ENCODE data around the gene EIF3B.
A peak's percentile ranks its signal among the peaks of the same experiment; 100 is the strongest.
"Not testable (repeated sequence)": the region's sequence is repeated elsewhere in the genome, so short reads cannot be mapped to it uniquely, and the experiment has no call there.

EIF3B gene

DNA sequence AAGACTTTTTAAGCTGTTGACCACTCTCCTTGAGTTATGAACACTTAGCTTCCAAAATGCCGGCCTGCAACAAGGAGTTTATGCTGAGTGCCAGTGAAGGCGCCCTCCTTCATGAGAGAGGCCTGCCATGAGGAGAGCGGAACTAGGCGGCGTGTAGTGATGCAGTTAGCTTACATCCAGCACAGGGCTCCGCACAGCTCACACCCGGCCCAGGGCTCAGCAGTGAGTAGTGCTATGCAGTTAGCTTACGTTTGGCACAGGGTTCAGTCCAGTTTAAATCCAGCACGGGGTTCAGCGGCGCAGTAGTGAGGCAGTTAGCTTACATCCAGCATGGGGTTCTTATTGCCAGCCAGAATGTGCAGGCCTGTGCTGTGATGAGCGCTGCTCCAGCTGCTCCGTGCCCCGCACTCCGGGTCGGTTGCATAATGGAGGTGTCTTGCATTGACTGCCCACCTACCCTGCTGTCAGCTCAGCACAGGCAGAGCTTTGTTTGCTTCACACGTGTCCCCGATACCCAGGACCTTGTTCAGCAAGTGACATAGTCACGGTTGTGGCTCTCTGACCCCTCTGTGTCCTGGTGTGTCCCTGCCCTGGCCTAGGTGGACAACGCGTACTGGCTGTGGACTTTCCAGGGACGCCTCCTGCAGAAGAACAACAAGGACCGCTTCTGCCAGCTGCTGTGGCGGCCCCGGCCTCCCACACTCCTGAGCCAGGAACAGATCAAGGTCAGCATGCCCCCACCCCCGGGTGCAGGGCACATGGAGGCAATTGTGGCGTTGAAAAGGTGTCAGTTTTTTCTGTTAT, 21.9 kb downstream of the EIF3B start:
- Histone ChIP-seq H3K36me3 (peaks cover 100% of the 10 kb centered on the region in 11 experiments), H3K9ac (no peak overlapping the region), H3K9me3 (replicated peaks in 1 of 11) (no peaks in the 10 kb centered on the region), H3K4me3 (no peak overlapping the region), H3K4me2 (no peak overlapping the region), H3K27ac (no peak overlapping the region), H3K27me3 (no peaks in the 10 kb centered on the region), H3K4me1 (peaks cover 0 to 12% (median 0%) of the 10 kb centered on the region in 10 experiments; a peak in 2 of 20 replicates), H4K20me1 (peaks cover 64 to 100% (median 100%) of the 10 kb centered on the region in 11 experiments)
- no peak for TF ChIP-seq Cebpa-rat (IDR thresholded peaks at IDR 0.05)

DNA sequence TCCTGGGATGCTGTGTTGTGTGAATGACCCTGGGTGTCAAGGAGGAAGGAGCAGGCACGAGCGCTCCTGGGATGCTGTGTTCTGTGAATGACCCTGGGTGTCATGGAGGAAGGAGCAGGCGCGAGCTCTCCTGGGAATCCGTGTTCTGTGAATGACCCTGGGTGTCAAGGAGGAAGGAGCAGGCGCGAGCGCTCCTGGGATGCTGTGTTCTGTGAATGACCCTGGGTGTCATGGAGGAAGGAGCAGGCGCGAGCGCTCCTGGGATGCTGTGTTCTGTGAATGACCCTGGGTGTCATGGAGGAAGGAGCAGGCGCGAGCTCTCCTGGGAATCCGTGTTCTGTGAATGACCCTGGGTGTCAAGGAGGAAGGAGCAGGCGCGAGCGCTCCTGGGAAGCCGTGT, 22.9 kb downstream of the EIF3B start:
- H3K4me1 ChIP-seq: peaks cover 0 to 20% (median under 1%) of the 10 kb centered on the region in 10 experiments; a peak in 7 of 20 replicates
- not testable (repeated sequence) for H3K4me2 ChIP-seq; H3K27me3 ChIP-seq; H3K9me3 ChIP-seq (replicated peaks in 1 of 11); H3K27ac ChIP-seq; H3K9ac ChIP-seq; H3K4me3 ChIP-seq
- peaks cover 99 to 100% (median 100%) of the 10 kb centered on the region in 11 experiments for H3K36me3 ChIP-seq
- H4K20me1 ChIP-seq: peaks cover 64 to 100% (median 100%) of the 10 kb centered on the region in 11 experiments

DNA sequence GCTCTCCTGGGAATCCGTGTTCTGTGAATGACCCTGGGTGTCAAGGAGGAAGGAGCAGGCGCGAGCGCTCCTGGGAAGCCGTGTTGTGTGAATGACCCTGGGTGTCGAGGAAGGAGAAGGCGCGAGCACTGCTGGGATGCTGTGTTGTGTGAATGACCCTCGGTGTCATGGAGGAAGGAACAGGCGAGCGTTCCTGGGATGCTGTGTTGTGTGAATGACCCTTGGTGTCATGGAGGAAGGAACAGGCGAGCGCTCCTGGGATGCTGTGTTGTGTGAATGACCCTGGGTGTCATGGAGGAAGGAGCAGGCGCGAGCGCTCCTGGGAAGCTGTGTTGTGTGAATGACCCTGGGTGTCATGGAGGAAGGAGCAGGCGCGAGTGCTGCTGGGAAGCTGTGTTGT, 23.5 kb downstream of the EIF3B start:
- Histone ChIP-seq H3K36me3 (peaks cover 96 to 100% (median 100%) of the 10 kb centered on the region in 11 experiments), H4K20me1 (peaks cover 59 to 100% (median 100%) of the 10 kb centered on the region in 11 experiments), H3K4me1 (peaks cover 0 to 26% (median 5%) of the 10 kb centered on the region in 10 experiments; a peak in 11 of 20 replicates)
- not testable (repeated sequence) for H3K4me3 ChIP-seq; H3K9ac ChIP-seq; H3K9me3 ChIP-seq (replicated peaks in 1 of 11); H3K27ac ChIP-seq; H3K4me2 ChIP-seq; H3K27me3 ChIP-seq

DNA sequence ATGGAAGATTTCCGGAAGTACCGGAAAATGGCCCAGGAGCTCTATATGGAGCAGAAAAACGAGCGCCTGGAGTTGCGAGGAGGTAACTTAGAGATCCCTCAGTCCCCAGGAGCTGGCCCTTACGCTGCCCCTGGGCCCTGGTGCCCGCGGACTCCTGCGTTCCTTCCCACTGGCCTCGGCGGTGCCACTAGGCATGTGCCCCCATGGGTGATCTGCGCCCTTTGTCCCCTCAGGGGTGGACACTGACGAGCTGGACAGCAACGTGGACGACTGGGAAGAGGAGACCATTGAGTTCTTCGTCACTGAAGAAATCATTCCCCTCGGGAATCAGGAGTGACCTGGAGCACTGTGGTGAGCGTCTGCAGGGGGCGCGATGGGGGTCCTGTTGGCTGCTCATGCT, 24.5 kb downstream of the EIF3B start:
- H3K4me1 ChIP-seq: peaks cover 0 to 37% (median 15%) of the 10 kb centered on the region in 10 experiments; a peak in 14 of 20 replicates
- H3K9ac ChIP-seq: no peak overlapping the region
- no peak for TF ChIP-seq Cebpa-rat (IDR thresholded peaks at IDR 0.05)
- H3K9me3 ChIP-seq (replicated peaks in 1 of 11): no peaks in the 10 kb centered on the region
- no peaks in the 10 kb centered on the region for H3K27me3 ChIP-seq
- no peak overlapping the region for H3K4me2 ChIP-seq
- H3K36me3 ChIP-seq: peaks cover 85 to 97% (median 93%) of the 10 kb centered on the region in 11 experiments
- no peak overlapping the region for H3K27ac ChIP-seq
- no peak overlapping the region for H3K4me3 ChIP-seq
- H4K20me1 ChIP-seq: peaks cover 53 to 100% (median 100%) of the 10 kb centered on the region in 11 experiments

DNA sequence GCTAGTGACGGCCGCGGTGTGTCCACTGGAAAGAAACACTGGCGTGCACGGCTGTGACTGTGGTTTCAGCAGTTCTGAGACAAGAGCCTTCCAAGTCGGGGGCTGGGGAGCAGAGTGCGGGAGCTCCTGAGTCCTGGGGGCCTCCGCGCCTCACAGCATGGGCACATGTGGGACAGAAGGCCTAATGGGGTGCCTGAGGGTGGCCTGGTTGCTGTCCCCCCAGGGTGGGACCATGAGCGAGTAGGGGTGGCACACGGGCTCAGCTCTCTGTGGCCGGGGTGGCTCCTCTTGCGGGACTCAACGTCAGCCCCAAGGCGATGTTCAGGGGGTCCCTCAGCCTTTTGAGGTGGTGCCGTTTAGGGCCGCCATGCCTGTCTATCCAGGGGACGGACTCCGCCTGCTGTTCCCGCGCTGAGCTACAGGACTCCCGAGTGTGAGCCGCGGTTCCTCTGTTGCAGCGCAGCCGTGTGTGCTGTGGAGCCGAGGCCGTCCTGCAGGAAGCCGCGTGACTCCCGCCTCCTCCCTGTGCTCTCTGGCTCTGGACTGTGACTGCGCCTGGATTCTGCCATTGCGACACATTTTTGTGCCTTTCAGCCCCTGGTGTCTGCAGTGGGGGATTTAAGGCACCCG, 25.3 kb downstream of the EIF3B start:
- H4K20me1 ChIP-seq: peaks cover 49 to 100% (median 100%) of the 10 kb centered on the region in 11 experiments
- no peaks in the 10 kb centered on the region for H3K9me3 ChIP-seq (replicated peaks in 1 of 11)
- peaks cover 0 to 42% (median 19%) of the 10 kb centered on the region in 10 experiments; a peak in 14 of 20 replicates for H3K4me1 ChIP-seq
- 0 out of 22 replicates have a peak, but pooled peaks of 1 of the 11 experiments have one; percentile 20 for TF ChIP-seq Cebpa-rat (IDR thresholded peaks at IDR 0.05)
- peaks cover 78 to 89% (median 85%) of the 10 kb centered on the region in 11 experiments for H3K36me3 ChIP-seq
- H3K27me3 ChIP-seq: no peaks in the 10 kb centered on the region
- H3K9ac ChIP-seq: no peak overlapping the region
- H3K4me2 ChIP-seq: no peak overlapping the region
- no peak overlapping the region for H3K27ac ChIP-seq
- no peak overlapping the region for H3K4me3 ChIP-seq

DNA sequence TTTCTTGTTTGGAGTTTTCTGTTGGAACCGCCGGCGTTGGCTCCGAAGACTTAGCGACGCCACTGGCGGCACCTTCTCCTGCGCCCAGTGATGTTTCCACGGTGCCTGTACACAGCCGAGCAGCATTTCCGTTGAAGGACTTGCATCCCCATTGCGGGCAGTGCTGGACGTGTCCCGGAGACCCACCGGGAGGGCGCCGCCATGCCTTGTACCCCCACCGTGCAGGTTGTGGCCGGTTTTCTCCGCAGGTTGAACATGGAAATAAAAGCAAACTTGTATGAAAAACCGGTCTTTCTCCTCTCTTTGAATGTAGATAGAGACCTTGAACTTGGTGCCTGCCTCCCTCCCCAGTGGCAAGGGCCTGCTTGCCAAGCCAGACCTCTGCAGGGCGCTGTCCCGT, 25.8 kb downstream of the EIF3B start:
- Histone ChIP-seq H3K27ac (no peak overlapping the region), H3K9ac (no peak overlapping the region), H3K4me3 (no peak overlapping the region), H4K20me1 (peaks cover 49 to 96% (median 95%) of the 10 kb centered on the region in 11 experiments), H3K27me3 (no peaks in the 10 kb centered on the region), H3K36me3 (peaks cover 72 to 84% (median 80%) of the 10 kb centered on the region in 11 experiments), H3K9me3 (replicated peaks in 1 of 11) (no peaks in the 10 kb centered on the region), H3K4me1 (peaks cover 0 to 42% (median 20%) of the 10 kb centered on the region in 10 experiments; a peak in 14 of 20 replicates), H3K4me2 (no peak overlapping the region)
- TF ChIP-seq Cebpa-rat (IDR thresholded peaks at IDR 0.05): no peak

DNA sequence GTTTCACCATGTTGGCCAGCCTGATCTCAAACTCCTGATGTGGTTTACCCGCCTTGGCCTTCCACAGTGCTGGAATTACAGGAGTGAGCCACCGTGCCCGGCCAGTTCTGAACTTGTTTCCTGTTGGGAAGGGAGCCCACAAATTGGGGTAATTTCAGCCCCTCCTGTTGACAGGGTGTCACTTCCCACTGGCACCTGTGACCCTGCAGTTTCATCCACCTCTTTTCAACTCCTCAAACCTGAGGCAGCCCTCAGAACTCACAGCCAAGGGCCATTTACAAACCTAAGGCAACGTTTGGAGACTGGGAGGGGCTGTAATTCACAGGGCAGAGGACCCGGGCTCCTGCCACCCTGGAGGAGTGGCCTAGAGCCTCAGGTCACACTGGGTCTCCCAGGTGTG, 26.6 kb downstream of the EIF3B start:
- Histone ChIP-seq H3K4me3 (no peak overlapping the region), H3K4me1 (peaks cover 0 to 46% (median 22%) of the 10 kb centered on the region in 10 experiments; a peak in 16 of 20 replicates), H3K9ac (no peak overlapping the region), H3K9me3 (replicated peaks in 1 of 11) (no peaks in the 10 kb centered on the region), H3K36me3 (peaks cover 65 to 77% (median 72%) of the 10 kb centered on the region in 11 experiments), H3K4me2 (no peak overlapping the region), H3K27me3 (no peaks in the 10 kb centered on the region), H4K20me1 (peaks cover 47 to 89% (median 87%) of the 10 kb centered on the region in 11 experiments), H3K27ac (no peak overlapping the region)
- no peak for TF ChIP-seq Cebpa-rat (IDR thresholded peaks at IDR 0.05)

DNA sequence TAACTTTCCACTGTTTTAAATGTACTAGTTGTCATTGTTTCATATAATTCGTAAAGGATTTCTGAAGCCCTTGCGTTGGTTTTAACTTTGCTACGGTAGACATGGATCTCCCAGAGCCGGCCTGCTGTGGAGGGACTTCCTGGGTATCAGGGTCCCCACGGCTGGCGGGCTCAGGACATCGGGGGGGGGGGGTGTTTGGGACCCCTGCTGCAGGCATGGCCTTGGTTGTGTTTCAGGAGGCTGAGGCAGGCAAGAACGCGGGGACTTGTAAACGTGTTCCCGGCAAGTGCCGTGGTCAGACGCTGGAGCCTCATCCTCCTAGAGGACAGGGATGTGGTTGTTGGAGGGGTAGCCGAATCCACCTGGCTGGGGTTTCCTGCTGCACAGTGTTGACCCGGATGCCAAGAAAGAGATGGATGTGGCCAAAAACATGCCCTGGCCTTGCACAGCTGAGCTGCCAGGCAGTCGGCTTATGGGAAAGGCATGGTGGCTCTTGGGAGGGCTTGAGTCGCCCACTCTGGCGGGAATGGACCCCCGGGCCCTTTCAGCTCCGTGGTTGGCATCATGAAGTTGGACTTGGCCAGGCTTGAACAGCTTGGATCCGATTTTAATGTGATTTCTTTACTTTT, 27.4 kb downstream of the EIF3B start:
- Histone ChIP-seq H3K9ac (no peak overlapping the region), H3K27ac (no peak overlapping the region), H3K4me2 (no peak overlapping the region), H3K9me3 (replicated peaks in 1 of 11) (no peaks in the 10 kb centered on the region), H4K20me1 (peaks cover 39 to 89% (median 80%) of the 10 kb centered on the region in 11 experiments), H3K36me3 (peaks cover 57 to 69% (median 65%) of the 10 kb centered on the region in 11 experiments), H3K4me1 (peaks cover 6 to 50% (median 28%) of the 10 kb centered on the region in 10 experiments), H3K4me3 (no peak overlapping the region), H3K27me3 (no peaks in the 10 kb centered on the region)
- TF ChIP-seq Cebpa-rat (IDR thresholded peaks at IDR 0.05): no peak

Data from BLaER1 treated with 17β-estradiol and CSF1 and Interleukin-3, amounts not matched to agents 10 nM and 100 nM (cell line).